Measurements from ENCODE around the gene GALNT13.

GALNT13 gene

GRCh38 chr2:154428022-154428421 is 556.3 kb downstream of the GALNT13 start:
- H3K27ac Mint-ChIP-seq = no peak overlapping the region
- no peaks in the 10 kb centered on the region for H3K4me1 Mint-ChIP-seq (ENCODE audit: low read depth)
- no peaks in the 10 kb centered on the region for H3K9me3 Mint-ChIP-seq

GRCh38 chr2:154433010-154433409 is 561.3 kb downstream of the GALNT13 start:
- H3K9me3 Mint-ChIP-seq = no peaks in the 10 kb centered on the region
- no peak overlapping the region for H3K4me3 Mint-ChIP-seq
- H3K27me3 Mint-ChIP-seq = no peaks in the 10 kb centered on the region
- no peaks in the 10 kb centered on the region for H3K4me1 Mint-ChIP-seq (ENCODE audit: low read depth)
- no peak overlapping the region for H3K27ac Mint-ChIP-seq
- intact Hi-C loops (cut with micrococcal nuclease) = no loop called here
- H3K36me3 Mint-ChIP-seq (ENCODE audit: low read depth) = no peaks in the 10 kb centered on the region

More at GRCh38 chr2:154428022-154428421, 556.3 kb downstream of the GALNT13 start:
- H3K27me3 Mint-ChIP-seq = no peaks in the 10 kb centered on the region
- H3K4me3 Mint-ChIP-seq = no peak overlapping the region
- intact Hi-C loops (cut with micrococcal nuclease) = no loop called here
- no peaks in the 10 kb centered on the region for H3K36me3 Mint-ChIP-seq (ENCODE audit: low read depth)

GRCh38 chr2:154437104-154437503 is 565.4 kb downstream of the GALNT13 start:
- no peak overlapping the region for H3K27ac Mint-ChIP-seq
- H3K36me3 Mint-ChIP-seq (ENCODE audit: low read depth) = no peaks in the 10 kb centered on the region
- H3K4me3 Mint-ChIP-seq = no peak overlapping the region
- H3K27me3 Mint-ChIP-seq = no peaks in the 10 kb centered on the region
- H3K9me3 Mint-ChIP-seq = no peaks in the 10 kb centered on the region
- intact Hi-C loops (cut with micrococcal nuclease) = no loop called here
- H3K4me1 Mint-ChIP-seq (ENCODE audit: low read depth) = no peaks in the 10 kb centered on the region

DNA sequence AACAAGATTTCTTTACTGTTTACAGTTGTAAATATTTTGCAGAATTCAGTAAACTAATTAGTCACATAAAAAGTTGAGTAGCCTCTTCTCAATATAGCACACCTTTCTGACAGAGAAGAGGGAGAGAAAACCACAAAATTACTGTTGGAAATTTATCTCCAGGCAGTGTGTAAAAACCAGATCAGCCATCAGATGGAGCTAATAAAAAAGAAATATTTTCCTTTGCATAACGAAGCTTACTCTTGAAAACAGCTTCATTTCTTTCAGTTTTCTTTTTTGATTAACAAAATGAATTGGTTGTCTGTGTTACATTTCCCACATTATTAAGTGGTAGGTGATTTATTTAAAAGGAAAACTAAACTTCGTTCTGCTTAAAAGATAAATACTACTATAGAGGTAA is 567.4 kb downstream of the GALNT13 start:
- H3K36me3 Mint-ChIP-seq (ENCODE audit: low read depth) = no peaks in the 10 kb centered on the region
- H3K4me3 Mint-ChIP-seq = no peak overlapping the region
- no peak overlapping the region for H3K27ac Mint-ChIP-seq
- intact Hi-C loops (cut with micrococcal nuclease) = no loop called here
- no peaks in the 10 kb centered on the region for H3K27me3 Mint-ChIP-seq
- H3K9me3 Mint-ChIP-seq = no peaks in the 10 kb centered on the region
- no peaks in the 10 kb centered on the region for H3K4me1 Mint-ChIP-seq (ENCODE audit: low read depth)

DNA sequence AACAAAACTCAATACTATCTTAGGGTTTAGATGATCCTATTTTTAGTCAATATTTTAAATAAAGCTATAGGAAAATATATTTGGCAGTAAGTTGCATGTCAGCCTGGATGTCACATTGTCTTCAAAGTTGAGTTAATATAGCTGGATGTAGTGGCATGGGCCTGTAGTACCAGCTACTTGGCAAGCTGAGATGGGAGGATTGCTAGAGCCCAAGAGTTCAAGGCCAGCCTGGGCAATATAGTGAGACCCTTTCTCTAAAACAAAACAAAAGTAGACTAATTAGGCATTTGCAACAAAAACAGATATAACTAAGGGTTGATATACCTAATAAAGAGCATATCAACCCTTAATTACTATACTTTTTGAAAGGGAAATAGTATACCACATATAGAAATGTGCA is 572.2 kb downstream of the GALNT13 start:
- Mint-ChIP-seq H3K4me3 (no peak overlapping the region), H3K27me3 (no peaks in the 10 kb centered on the region), H3K36me3 (ENCODE audit: low read depth) (no peaks in the 10 kb centered on the region), H3K27ac (no peak overlapping the region), H3K9me3 (no peaks in the 10 kb centered on the region), H3K4me1 (ENCODE audit: low read depth) (no peaks in the 10 kb centered on the region)
- intact Hi-C loops (cut with micrococcal nuclease) = no loop called here

GRCh38 chr2:154446324-154446723 is 574.6 kb downstream of the GALNT13 start:
- Mint-ChIP-seq H3K9me3 (no peaks in the 10 kb centered on the region), H3K27me3 (no peaks in the 10 kb centered on the region)

DNA sequence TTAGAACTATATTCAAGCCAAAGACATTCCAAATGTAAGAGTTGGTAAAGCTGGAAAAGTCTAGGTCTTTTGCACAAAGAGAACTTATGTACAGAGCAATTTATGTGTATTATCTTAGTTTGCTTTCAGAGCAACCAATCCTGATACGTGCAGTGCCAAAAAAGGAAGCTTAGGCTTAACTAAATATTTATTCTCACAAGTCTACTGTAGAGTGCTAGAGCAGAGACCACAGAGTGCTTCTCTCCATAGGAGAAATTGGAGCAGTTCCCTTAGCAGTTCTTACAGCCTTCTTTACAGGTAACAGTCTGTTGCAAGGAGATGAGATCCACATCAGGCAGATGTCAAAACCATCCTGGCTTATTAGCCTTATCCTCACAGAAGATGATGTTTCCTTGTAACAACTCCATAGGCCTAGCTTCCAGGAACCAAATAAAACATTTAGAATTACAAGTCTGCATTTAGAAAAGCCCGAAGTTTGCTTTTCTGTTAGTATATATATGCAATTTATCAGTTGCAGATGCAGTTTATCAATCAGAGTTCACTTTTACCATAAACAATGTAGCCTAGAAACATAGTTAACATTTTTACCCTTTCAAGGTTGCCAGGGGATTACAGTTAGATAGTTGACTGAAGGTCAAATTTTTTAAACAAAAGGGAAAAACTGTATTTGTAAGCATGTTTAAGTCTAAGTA is 576.2 kb downstream of the GALNT13 start:
- intact Hi-C loops (cut with micrococcal nuclease) = no loop called here
- no peak overlapping the region for H3K27ac Mint-ChIP-seq
- H3K27me3 Mint-ChIP-seq = no peaks in the 10 kb centered on the region

More at GRCh38 chr2:154446324-154446723, 574.6 kb downstream of the GALNT13 start:
- Mint-ChIP-seq H3K4me1 (ENCODE audit: low read depth) (no peaks in the 10 kb centered on the region), H3K4me3 (no peak overlapping the region), H3K36me3 (ENCODE audit: low read depth) (no peaks in the 10 kb centered on the region), H3K27ac (no peak overlapping the region)
- intact Hi-C loops (cut with micrococcal nuclease) = no loop called here

DNA sequence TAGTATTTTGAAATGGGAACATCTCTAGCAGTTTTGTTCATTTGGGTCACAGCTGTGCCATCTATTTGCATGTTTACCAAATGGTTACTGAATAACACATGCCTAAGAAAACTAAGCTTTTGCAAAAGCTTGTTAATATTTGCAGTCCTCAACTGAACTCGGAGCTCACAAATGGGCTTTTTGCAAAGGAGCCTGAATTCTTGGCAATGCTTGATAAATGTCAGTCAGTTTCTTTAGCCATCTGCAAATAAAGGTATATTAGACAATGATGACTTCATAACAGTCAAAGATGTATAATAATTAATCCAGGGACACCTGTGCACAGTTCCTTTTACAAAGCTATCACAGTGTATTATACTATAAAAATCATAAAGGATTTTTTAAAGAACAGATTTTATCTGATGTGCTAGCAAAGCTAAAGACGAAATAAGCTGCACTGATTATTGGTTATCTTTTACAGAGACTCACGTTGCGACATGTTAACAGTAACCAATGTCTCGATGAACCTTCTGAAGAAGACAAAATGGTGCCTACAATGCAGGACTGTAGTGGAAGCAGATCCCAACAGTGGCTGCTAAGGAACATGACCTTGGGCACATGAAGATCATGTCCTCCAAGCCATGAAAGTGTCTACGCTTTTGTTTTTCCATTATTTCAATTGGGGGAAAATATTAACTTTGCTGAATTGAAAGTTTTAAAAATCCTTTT is 578.4 kb downstream of the GALNT13 start:
- H3K4me1 Mint-ChIP-seq (ENCODE audit: low read depth) = no peaks in the 10 kb centered on the region
- intact Hi-C loops (cut with micrococcal nuclease) = loop anchor here (5.0 kb wide), 1 partner anchor 862 kb away; no protein-coding TSS in a partner anchor
- H3K36me3 Mint-ChIP-seq (ENCODE audit: low read depth) = no peaks in the 10 kb centered on the region
- no peak overlapping the region for H3K4me3 Mint-ChIP-seq
- H3K27ac Mint-ChIP-seq = no peak overlapping the region
- no peaks in the 10 kb centered on the region for H3K9me3 Mint-ChIP-seq
- H3K27me3 Mint-ChIP-seq = no peaks in the 10 kb centered on the region

More for the DNA sequence above, 576.2 kb downstream of the GALNT13 start:
- no peaks in the 10 kb centered on the region for H3K4me1 Mint-ChIP-seq (ENCODE audit: low read depth)
- no peak overlapping the region for H3K4me3 Mint-ChIP-seq
- no peaks in the 10 kb centered on the region for H3K9me3 Mint-ChIP-seq
- no peaks in the 10 kb centered on the region for H3K36me3 Mint-ChIP-seq (ENCODE audit: low read depth)

DNA sequence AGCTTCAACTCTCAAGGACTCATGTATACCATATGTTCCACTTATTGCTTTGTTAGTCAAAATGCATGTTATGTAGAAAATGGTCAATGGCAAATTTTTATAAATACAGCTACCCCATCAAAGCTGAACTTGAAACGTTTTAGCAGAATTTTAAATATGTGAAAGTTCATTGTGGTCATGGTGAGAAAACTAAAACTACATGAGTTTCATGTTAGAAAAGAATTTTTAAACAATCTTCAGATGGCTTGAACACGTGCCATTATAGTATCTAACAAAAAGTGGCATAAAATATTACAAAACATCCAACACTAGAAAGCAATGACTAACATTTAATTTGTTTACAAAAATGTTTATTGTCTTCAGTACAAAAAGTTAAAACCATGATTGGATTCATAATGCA is 580.7 kb downstream of the GALNT13 start:
- Mint-ChIP-seq H3K4me3 (no peak overlapping the region), H3K27me3 (no peaks in the 10 kb centered on the region), H3K36me3 (ENCODE audit: low read depth) (no peaks in the 10 kb centered on the region), H3K4me1 (ENCODE audit: low read depth) (peaks cover 5% of the 10 kb centered on the region), H3K27ac (no peak overlapping the region), H3K9me3 (no peaks in the 10 kb centered on the region)
- intact Hi-C loops (cut with micrococcal nuclease) = loop anchor here (5.0 kb wide), 1 partner anchor 860 kb away; no protein-coding TSS in a partner anchor

DNA sequence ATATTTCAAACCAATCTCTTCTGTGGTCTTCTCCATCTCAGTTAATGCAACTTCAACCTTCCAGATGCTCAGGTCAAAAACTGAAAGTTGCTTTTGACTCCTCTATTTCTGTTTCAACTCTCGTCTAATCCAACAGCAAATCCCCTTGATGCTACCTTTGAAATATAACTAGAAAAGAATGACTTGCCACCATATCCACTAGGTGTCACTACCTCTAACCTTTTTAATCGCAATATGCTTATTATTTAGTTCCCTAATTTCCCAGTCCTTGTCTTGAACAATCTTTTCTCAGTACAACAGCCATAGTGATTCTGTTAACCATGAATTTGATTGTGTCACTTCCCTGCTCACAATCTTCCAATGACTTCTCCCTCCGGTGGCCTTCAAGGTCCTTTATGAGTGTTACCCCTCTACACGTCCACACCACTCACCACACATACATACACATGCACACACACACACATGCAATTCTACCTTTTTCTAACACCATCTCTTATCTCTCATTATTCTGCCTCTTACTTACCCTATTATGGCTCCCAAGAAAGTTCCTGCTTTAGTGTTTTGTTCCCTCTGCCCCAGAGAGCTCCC is 581.3 kb downstream of the GALNT13 start:
- intact Hi-C loops (cut with micrococcal nuclease) = loop anchor here (5.0 kb wide), 1 partner anchor 859 kb away; no protein-coding TSS in a partner anchor
- Mint-ChIP-seq H3K27me3 (no peaks in the 10 kb centered on the region), H3K4me3 (no peak overlapping the region), H3K9me3 (no peaks in the 10 kb centered on the region), H3K27ac (no peak overlapping the region), H3K36me3 (ENCODE audit: low read depth) (no peaks in the 10 kb centered on the region), H3K4me1 (ENCODE audit: low read depth) (peaks cover 5% of the 10 kb centered on the region)

DNA sequence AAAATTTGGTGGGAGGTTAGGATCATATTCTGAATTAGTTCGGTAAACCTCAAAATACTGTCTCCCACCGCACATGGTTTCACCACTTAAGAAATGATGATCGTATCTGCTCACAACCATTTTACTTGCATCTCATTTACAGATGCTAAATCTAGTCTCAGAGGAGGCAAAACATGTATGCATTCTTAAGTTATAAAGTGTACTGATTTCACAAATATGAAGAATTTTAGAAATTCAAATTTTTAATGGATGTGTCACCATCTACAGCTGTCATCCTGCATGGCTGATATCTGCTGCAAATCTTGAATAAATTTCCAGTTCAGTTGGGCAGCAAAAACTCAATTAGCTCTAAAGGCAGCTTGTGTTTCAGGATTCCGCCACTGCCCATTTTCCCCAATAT is 583.4 kb downstream of the GALNT13 start:
- Mint-ChIP-seq H3K36me3 (ENCODE audit: low read depth) (no peaks in the 10 kb centered on the region), H3K4me1 (ENCODE audit: low read depth) (peaks cover 5% of the 10 kb centered on the region), H3K4me3 (no peak overlapping the region), H3K9me3 (no peaks in the 10 kb centered on the region), H3K27ac (no peak overlapping the region), H3K27me3 (no peaks in the 10 kb centered on the region)
- intact Hi-C loops (cut with micrococcal nuclease) = no loop called here

GRCh38 chr2:154455866-154456265 is 584.1 kb downstream of the GALNT13 start:
- H3K4me3 Mint-ChIP-seq = peak overlapping the region; percentile 44
- no peaks in the 10 kb centered on the region for H3K27me3 Mint-ChIP-seq
- H3K27ac Mint-ChIP-seq = no peak overlapping the region
- H3K9me3 Mint-ChIP-seq = no peaks in the 10 kb centered on the region
- no peaks in the 10 kb centered on the region for H3K36me3 Mint-ChIP-seq (ENCODE audit: low read depth)
- intact Hi-C loops (cut with micrococcal nuclease) = no loop called here
- peaks cover 5% of the 10 kb centered on the region for H3K4me1 Mint-ChIP-seq (ENCODE audit: low read depth)

DNA sequence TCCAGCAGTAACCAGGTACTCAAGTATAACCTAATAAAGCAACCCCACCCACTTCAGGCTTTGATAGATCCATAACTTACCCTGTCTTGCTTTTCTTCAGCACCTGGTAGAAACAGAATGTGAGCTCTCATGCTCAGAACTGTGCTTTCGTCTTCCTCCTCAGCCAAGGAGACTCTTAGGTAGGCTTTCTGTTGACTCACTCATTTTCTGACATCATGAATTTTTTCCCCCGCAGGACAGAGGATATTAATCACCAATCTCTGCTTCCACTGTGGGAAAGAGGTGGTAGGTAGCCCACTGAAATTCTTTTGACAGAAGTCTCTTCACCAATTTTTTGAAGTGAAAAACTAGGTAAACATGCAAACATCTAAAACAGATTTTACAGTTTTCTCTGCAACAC is 585.6 kb downstream of the GALNT13 start:
- Mint-ChIP-seq H3K36me3 (ENCODE audit: low read depth) (no peaks in the 10 kb centered on the region), H3K9me3 (no peaks in the 10 kb centered on the region), H3K4me3 (no peak overlapping the region), H3K4me1 (ENCODE audit: low read depth) (peaks cover 5% of the 10 kb centered on the region), H3K27me3 (no peaks in the 10 kb centered on the region), H3K27ac (no peak overlapping the region)
- intact Hi-C loops (cut with micrococcal nuclease) = no loop called here

DNA sequence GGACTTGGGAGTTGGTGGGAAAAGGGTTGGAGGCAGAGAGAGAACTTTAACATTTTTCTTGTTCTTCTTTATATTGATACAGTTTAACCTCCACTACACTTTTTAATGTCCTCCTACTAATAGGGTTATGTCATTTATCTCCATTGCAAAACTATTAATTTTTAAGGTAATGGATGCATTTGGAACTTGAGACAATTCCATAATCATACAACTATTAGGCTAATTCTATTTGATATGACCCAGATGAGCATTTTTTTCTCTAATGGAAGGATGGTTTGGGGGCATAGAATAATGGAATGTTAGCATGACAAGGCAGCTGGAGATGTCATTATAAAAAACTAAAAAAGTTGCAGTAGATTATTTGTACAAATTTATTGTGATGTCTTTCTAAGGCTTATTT is 587.6 kb downstream of the GALNT13 start:
- intact Hi-C loops (cut with micrococcal nuclease) = no loop called here
- peaks cover 5% of the 10 kb centered on the region for H3K4me1 Mint-ChIP-seq (ENCODE audit: low read depth)
- no peak overlapping the region for H3K27ac Mint-ChIP-seq
- no peaks in the 10 kb centered on the region for H3K36me3 Mint-ChIP-seq (ENCODE audit: low read depth)
- H3K27me3 Mint-ChIP-seq = no peaks in the 10 kb centered on the region
- H3K4me3 Mint-ChIP-seq = no peak overlapping the region
- no peaks in the 10 kb centered on the region for H3K9me3 Mint-ChIP-seq

Measured in dendritic cell treated with granulocyte-macrophage colony-stimulating factor and Interleukin-4, amounts not matched to agents 40 ng/mL and 50 ng/mL, for 4 days (primary cell).